ENCODE data around the gene PPP1R1C.

Gene PPP1R1C

DNA sequence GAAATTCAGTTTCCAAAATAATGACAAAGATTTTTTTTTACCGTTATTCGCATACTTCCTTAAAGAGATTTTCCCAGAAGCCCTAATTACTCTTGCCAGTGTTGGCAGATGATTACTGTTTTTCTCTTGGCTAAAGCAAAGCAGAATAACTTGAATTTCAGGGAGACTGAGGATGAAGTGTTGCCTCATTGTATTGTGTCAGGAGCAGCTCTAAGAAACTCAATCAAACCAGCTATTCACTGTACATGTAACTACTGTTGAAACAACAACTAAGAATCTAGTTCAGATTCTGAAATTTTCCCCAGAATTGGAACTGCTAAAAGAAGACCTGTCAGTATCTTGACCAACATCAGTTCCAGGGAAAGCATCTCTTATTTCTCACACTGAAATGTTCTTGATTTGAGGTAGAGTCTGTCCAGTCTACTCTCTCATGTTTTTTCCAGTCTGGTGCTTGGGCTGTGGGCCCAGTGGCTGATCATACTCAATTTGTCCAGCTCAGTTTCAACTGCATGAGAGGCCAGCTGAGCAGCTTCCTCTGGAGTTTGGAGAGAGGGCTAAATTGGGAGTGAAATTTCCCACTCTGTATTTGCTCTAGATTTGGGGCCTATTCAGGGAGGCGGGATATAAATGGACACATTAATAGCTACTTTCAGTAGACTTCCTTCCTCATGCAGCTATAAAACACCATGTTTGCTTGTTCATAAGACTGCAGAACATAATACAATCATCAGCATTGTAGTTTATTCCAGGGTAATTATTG lies 78.5 kb downstream of the PPP1R1C start:
- Histone ChIP-seq H3K4me2 (ENCODE audit: low read length) (peak overlapping the region; percentile 36), H3K36me3 (ENCODE audit: control insufficient read depth, low read length) (0 out of 2 replicates have a peak, but pooled peaks cover 5% of the 10 kb centered on the region), H3F3A (ENCODE audit: control insufficient read depth, insufficient read depth) (no peaks in the 10 kb centered on the region), H3K9me2 (replicated peaks; ENCODE audit: control insufficient read depth, low read length) (no peaks in the 10 kb centered on the region), H3K4me1 (ENCODE audit: control insufficient read depth, low read length) (peaks cover 15% of the 10 kb centered on the region), H3K27ac (ENCODE audit: low read depth, low read length) (no peak overlapping the region), H4K20me1 (ENCODE audit: control insufficient read depth, insufficient read depth, low read depth, low read length) (no peaks in the 10 kb centered on the region), H3K9me3 (ENCODE audit: control insufficient read depth, insufficient read depth, low read length) (no peaks in the 10 kb centered on the region), H3K27me3 (ENCODE audit: control insufficient read depth, low read length) (no peaks in the 10 kb centered on the region), H3K4me3 (ENCODE audit: low read length) (peak overlapping the region; percentile 1; the same call in 1 of the 2 replicates), H3K79me2 (ENCODE audit: control insufficient read depth, low read length) (no peaks in the 10 kb centered on the region)
- no peak for TF ChIP-seq EZH2phosphoT487 (IDR thresholded peaks at IDR 0.05; ENCODE audit: borderline replicate concordance, low read length)
- TF ChIP-seq, protein P1, sequence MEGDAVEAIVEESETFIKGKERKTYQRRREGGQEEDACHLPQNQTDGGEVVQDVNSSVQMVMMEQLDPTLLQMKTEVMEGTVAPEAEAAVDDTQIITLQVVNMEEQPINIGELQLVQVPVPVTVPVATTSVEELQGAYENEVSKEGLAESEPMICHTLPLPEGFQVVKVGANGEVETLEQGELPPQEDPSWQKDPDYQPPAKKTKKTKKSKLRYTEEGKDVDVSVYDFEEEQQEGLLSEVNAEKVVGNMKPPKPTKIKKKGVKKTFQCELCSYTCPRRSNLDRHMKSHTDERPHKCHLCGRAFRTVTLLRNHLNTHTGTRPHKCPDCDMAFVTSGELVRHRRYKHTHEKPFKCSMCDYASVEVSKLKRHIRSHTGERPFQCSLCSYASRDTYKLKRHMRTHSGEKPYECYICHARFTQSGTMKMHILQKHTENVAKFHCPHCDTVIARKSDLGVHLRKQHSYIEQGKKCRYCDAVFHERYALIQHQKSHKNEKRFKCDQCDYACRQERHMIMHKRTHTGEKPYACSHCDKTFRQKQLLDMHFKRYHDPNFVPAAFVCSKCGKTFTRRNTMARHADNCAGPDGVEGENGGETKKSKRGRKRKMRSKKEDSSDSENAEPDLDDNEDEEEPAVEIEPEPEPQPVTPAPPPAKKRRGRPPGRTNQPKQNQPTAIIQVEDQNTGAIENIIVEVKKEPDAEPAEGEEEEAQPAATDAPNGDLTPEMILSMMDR (IDR thresholded peaks at IDR 0.05; ENCODE audit: low read depth, low read length, poor library complexity, severe bottlenecking), result no peak

DNA sequence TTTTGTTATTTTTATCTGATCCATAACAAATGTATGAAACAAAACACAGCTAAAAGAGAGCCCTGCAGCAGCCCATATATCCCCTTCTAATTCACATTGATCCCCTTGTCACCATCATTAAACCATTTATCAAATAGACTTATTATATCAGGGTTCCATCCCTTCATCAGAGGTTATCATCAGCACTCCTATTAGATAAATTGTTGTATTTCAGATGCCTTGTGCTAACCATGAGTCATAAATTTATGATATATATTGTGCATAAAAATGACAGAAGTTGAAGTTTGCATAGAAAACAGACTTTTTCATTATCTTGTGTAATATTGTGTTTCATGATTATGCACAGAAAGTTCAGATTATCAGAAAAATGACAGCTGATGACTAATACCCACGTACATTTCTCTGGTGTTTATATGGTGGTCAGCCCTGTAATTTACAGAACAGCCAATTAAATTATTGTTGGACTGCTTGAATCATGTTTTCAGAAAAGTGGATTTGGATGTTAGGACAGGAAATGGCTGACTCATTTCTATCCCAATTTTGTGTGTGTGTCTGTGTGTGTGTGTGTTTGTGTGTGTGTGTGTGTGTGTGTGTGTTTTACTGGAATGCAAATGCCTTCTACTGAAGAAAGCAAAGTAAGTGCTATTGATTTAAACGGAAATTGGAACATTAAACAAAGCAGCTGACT lies 80.9 kb downstream of the PPP1R1C start:
- H3K79me2 ChIP-seq (ENCODE audit: control insufficient read depth, low read length), result no peaks in the 10 kb centered on the region
- TF ChIP-seq, protein P1 (IDR thresholded peaks at IDR 0.05; ENCODE audit: low read depth, low read length, poor library complexity, severe bottlenecking), result no peak
- no peak for TF ChIP-seq EZH2phosphoT487 (IDR thresholded peaks at IDR 0.05; ENCODE audit: borderline replicate concordance, low read length)
- no peaks in the 10 kb centered on the region for H3K9me3 ChIP-seq (ENCODE audit: control insufficient read depth, insufficient read depth, low read length)
- H4K20me1 ChIP-seq (ENCODE audit: control insufficient read depth, insufficient read depth, low read depth, low read length), result no peaks in the 10 kb centered on the region
- H3K4me1 ChIP-seq (ENCODE audit: control insufficient read depth, low read length), result peaks cover 15% of the 10 kb centered on the region
- no peak overlapping the region for H3K4me2 ChIP-seq (ENCODE audit: low read length)
- no peaks in the 10 kb centered on the region for H3K9me2 ChIP-seq (replicated peaks; ENCODE audit: control insufficient read depth, low read length)
- 0 out of 2 replicates have a peak, but pooled peaks cover 5% of the 10 kb centered on the region for H3K36me3 ChIP-seq (ENCODE audit: control insufficient read depth, low read length)
- H3F3A ChIP-seq (ENCODE audit: control insufficient read depth, insufficient read depth), result no peaks in the 10 kb centered on the region
- no peak overlapping the region for H3K4me3 ChIP-seq (ENCODE audit: low read length)
- no peak overlapping the region for H3K27ac ChIP-seq (ENCODE audit: low read depth, low read length)
- H3K27me3 ChIP-seq (ENCODE audit: control insufficient read depth, low read length), result no peaks in the 10 kb centered on the region

DNA sequence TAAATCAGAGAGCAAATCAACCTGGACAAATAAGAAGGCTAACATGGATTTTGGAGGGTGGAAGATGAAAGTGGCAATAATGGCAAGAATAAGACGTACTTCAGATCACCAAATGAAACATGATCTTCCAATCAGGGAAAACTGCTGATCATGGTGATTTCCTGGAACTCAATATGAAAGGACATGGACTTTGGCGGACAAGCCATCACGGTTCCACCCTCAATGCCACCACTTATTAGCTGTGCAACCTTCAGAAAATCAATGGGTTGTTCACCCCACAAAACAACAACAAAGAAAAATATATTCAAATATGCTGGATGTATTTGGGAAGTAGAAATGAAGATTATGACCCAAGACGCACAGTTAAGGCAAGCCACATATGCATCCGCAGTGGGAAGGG lies 81.7 kb downstream of the PPP1R1C start:
- TF ChIP-seq, protein P1 (IDR thresholded peaks at IDR 0.05; ENCODE audit: low read depth, low read length, poor library complexity, severe bottlenecking), result no peak
- no peak for TF ChIP-seq EZH2phosphoT487 (IDR thresholded peaks at IDR 0.05; ENCODE audit: borderline replicate concordance, low read length)
- no peaks in the 10 kb centered on the region for H4K20me1 ChIP-seq (ENCODE audit: control insufficient read depth, insufficient read depth, low read depth, low read length)
- no peaks in the 10 kb centered on the region for H3K79me2 ChIP-seq (ENCODE audit: control insufficient read depth, low read length)
- no peaks in the 10 kb centered on the region for H3F3A ChIP-seq (ENCODE audit: control insufficient read depth, insufficient read depth)
- H3K27ac ChIP-seq (ENCODE audit: low read depth, low read length), result no peak overlapping the region
- 0 out of 2 replicates have a peak, but pooled peaks cover 5% of the 10 kb centered on the region for H3K36me3 ChIP-seq (ENCODE audit: control insufficient read depth, low read length)
- H3K4me3 ChIP-seq (ENCODE audit: low read length), result no peak overlapping the region
- H3K27me3 ChIP-seq (ENCODE audit: control insufficient read depth, low read length), result no peaks in the 10 kb centered on the region
- no peaks in the 10 kb centered on the region for H3K9me2 ChIP-seq (replicated peaks; ENCODE audit: control insufficient read depth, low read length)
- peaks cover 15% of the 10 kb centered on the region for H3K4me1 ChIP-seq (ENCODE audit: control insufficient read depth, low read length)
- H3K4me2 ChIP-seq (ENCODE audit: low read length), result no peak overlapping the region
- H3K9me3 ChIP-seq (ENCODE audit: control insufficient read depth, insufficient read depth, low read length), result no peaks in the 10 kb centered on the region
